ENCODE data around the gene RHOF. TPM values are rescaled to one million over a fixed set of nuclear protein-coding genes. Genes with fewer than 3 reads are reported as not detected.

RHOF gene
- total RNA-seq, 1 donor from 2014 or later: 31.9 TPM

GRCh38 chr12:121807642-121808347 lies 14.3 kb upstream of the RHOF start:
- H3K79me2 ChIP-seq (ENCODE audit: insufficient read depth, low read length): peaks cover 84% of the 10 kb centered on the region
- no peak overlapping the region for H3K4me3 ChIP-seq (ENCODE audit: insufficient read depth, low read depth, low read length)
- H3K27ac Mint-ChIP-seq (ENCODE audit: unreplicated experiment): no peak overlapping the region
- H2AFZ ChIP-seq (ENCODE audit: low read depth, low read length): no peak overlapping the region
- H4K20me1 ChIP-seq (ENCODE audit: insufficient read depth, low read length): peaks cover 73% of the 10 kb centered on the region
- peak overlapping the region; percentile 91 for H3K4me2 ChIP-seq (ENCODE audit: low read length)
- no peaks in the 10 kb centered on the region for H3K9me3 ChIP-seq (ENCODE audit: insufficient read depth, low read depth, low read length)
- H3K4me1 ChIP-seq (ENCODE audit: insufficient read depth, low read length): peaks cover 39% of the 10 kb centered on the region
- peaks cover 22% of the 10 kb centered on the region for H3K36me3 ChIP-seq (ENCODE audit: insufficient read depth, low read length)
- H3K27me3 Mint-ChIP-seq (ENCODE audit: low read depth, unreplicated experiment): no peaks in the 10 kb centered on the region
- H3K27me3 ChIP-seq (ENCODE audit: insufficient read depth, low read length): no peaks in the 10 kb centered on the region
- DNase-seq (ENCODE audit: low read depth): no peak
- peaks cover 10% of the 10 kb centered on the region for H3K4me1 Mint-ChIP-seq (ENCODE audit: low read depth, unreplicated experiment)
- no peaks in the 10 kb centered on the region for H3K9me3 Mint-ChIP-seq (ENCODE audit: unreplicated experiment)
- no peak overlapping the region for H3K27ac ChIP-seq (ENCODE audit: low read depth, low read length)
- H3K9ac ChIP-seq (ENCODE audit: low read length): no peak overlapping the region
- peaks cover 14% of the 10 kb centered on the region for H3K36me3 Mint-ChIP-seq (ENCODE audit: low read depth, unreplicated experiment)
- FAIRE-seq: no peak
- no peak overlapping the region for H3K4me3 Mint-ChIP-seq (ENCODE audit: unreplicated experiment)
- no peak for TF ChIP-seq EZH2 (IDR thresholded peaks at IDR 0.05; ENCODE audit: insufficient read depth, low read length)
- no peak for TF ChIP-seq CTCF (IDR thresholded peaks at IDR 0.05; ENCODE audit: insufficient read depth, low read depth, low read length)

GRCh38 chr12:121806546-121807423 lies 13.3 kb upstream of the RHOF start:
- Histone ChIP-seq H3K4me1 (ENCODE audit: insufficient read depth, low read length) (peaks cover 41% of the 10 kb centered on the region), H4K20me1 (ENCODE audit: insufficient read depth, low read length) (peaks cover 63% of the 10 kb centered on the region), H3K36me3 (ENCODE audit: insufficient read depth, low read length) (peaks cover 22% of the 10 kb centered on the region), H3K27me3 (ENCODE audit: insufficient read depth, low read length) (no peaks in the 10 kb centered on the region), H2AFZ (ENCODE audit: low read depth, low read length) (no peak overlapping the region), H3K9me3 (ENCODE audit: insufficient read depth, low read depth, low read length) (no peaks in the 10 kb centered on the region), H3K79me2 (ENCODE audit: insufficient read depth, low read length) (peaks cover 83% of the 10 kb centered on the region), H3K27ac (ENCODE audit: low read depth, low read length) (peak overlapping the region; percentile 22), H3K4me2 (ENCODE audit: low read length) (peak overlapping the region; percentile 91), H3K9ac (ENCODE audit: low read length) (peak overlapping the region; percentile 100), H3K4me3 (ENCODE audit: insufficient read depth, low read depth, low read length) (peak overlapping the region; percentile 69)
- DNase-seq (ENCODE audit: low read depth) (no peak), FAIRE-seq (no peak)
- Mint-ChIP-seq H3K9me3 (ENCODE audit: unreplicated experiment) (no peaks in the 10 kb centered on the region), H3K27me3 (ENCODE audit: low read depth, unreplicated experiment) (no peaks in the 10 kb centered on the region), H3K4me3 (ENCODE audit: unreplicated experiment) (peak overlapping the region; percentile 95), H3K4me1 (ENCODE audit: low read depth, unreplicated experiment) (peaks cover 10% of the 10 kb centered on the region), H3K36me3 (ENCODE audit: low read depth, unreplicated experiment) (peaks cover 14% of the 10 kb centered on the region), H3K27ac (ENCODE audit: unreplicated experiment) (no peak overlapping the region)
- TF ChIP-seq CTCF (IDR thresholded peaks at IDR 0.05; ENCODE audit: insufficient read depth, low read depth, low read length) (no peak), EZH2 (IDR thresholded peaks at IDR 0.05; ENCODE audit: insufficient read depth, low read length) (no peak)

Data from astrocyte (in vitro differentiated cells and primary cell).